Activated CD4-positive, CD25-positive, alpha-beta regulatory T cell treated with anti-CD3 and anti-CD28 coated beads, Interleukin-2, amount 50 U/mL, for 16 hours (primary cell): Measurements from ENCODE around the gene CDAN1.
"Not testable (repeated sequence)": the region's sequence is repeated elsewhere in the genome, so short reads cannot be mapped to it uniquely, and the experiment has no call there.

Source experiments
- DNase-seq: peaks from one replicate; pipeline ENCODE4 v3.0.0-alpha.2; 2020; ENCODE audit warnings: low read depth, low spot score

CDAN1 gene, protein sequence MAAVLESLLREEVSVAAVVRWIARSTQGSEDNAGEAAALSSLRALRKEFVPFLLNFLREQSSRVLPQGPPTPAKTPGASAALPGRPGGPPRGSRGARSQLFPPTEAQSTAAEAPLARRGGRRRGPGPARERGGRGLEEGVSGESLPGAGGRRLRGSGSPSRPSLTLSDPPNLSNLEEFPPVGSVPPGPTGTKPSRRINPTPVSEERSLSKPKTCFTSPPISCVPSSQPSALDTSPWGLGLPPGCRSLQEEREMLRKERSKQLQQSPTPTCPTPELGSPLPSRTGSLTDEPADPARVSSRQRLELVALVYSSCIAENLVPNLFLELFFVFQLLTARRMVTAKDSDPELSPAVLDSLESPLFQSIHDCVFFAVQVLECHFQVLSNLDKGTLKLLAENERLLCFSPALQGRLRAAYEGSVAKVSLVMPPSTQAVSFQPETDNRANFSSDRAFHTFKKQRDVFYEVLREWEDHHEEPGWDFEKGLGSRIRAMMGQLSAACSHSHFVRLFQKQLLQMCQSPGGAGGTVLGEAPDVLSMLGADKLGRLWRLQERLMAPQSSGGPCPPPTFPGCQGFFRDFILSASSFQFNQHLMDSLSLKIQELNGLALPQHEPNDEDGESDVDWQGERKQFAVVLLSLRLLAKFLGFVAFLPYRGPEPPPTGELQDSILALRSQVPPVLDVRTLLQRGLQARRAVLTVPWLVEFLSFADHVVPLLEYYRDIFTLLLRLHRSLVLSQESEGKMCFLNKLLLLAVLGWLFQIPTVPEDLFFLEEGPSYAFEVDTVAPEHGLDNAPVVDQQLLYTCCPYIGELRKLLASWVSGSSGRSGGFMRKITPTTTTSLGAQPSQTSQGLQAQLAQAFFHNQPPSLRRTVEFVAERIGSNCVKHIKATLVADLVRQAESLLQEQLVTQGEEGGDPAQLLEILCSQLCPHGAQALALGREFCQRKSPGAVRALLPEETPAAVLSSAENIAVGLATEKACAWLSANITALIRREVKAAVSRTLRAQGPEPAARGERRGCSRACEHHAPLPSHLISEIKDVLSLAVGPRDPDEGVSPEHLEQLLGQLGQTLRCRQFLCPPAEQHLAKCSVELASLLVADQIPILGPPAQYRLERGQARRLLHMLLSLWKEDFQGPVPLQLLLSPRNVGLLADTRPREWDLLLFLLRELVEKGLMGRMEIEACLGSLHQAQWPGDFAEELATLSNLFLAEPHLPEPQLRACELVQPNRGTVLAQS

DNA sequence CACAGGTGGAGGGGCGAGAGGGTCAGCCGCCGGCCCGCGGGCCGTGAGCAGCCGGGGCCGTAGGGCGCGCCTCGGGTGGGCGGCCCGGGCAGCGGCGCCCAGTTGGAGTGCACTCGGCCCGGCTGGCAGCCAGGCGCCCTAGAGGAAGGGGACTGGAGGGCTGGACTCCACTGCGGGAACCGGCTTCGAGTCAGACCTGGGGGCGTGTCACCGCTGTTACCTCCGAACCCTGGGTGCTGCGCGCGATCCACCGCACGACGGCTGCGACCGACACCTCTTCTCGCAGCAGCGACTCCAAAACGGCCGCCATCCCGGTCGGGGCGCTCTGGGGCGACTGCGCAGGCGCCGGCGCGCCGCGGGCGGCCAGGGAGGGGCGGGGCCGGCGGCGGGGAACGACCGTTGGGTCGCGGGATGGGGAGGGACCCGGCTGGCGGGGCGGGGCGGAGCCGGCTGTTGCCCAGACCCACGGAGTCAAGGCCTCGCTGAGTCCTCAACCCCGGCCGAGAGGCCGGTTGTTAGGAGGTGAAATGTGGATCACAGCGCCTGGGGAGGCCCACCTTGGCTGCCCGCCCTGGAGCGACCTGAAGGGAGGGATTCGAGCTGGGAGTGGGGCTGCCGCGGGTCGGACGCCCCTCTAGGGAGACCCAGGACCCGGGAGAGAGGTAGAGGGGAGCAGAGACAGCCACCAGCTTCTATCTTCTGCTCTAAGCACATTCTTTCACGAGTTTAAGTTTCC, at the start of gene CDAN1:
Gene CDAN1, minus strand, starts transcription at position 336 of the 736 bp plus-strand sequence. Its CDS starts 26 bp downstream, at position 310.
- DNase-seq, result peak; percentile 82

DNA sequence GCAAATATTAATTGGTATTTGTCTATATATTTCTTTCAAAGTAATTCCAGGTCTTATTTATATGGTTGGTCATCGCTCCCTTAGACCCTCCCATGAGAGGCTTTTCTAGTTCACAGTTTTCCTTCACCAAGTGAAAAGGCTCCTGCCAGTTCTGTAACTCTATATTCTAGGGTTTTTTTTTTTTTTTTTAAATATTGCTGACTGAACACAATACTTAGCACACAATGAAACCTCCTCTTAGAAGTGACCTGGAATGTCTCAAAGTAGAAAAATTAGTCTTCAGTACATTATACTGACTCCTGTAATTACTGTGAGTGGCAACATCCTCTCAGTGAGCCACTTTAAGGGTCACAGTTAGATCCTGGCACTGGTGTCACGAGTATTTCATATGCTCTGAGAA, 48.6 kb upstream of the CDAN1 start:
- no peak for DNase-seq

DNA sequence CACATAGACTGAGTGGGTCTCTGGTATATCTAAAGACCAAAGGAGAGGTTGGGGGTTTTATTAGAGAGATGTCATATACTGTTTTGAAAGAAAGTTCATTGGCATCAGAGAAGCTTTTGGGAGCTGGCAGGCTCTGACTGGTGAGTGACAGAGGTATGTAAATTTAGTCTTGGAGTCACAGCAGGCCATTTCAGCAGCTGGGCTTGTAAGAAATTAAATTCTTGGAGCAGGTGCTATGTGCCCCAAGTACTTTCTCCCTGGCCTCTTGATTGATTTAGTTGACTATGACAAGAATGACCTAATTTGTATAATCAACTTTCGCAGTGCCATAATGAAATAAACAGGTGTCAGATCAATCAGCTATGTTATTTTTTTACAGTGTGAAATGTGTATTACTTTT, 47.8 kb upstream of the CDAN1 start:
- DNase-seq, result no peak

DNA sequence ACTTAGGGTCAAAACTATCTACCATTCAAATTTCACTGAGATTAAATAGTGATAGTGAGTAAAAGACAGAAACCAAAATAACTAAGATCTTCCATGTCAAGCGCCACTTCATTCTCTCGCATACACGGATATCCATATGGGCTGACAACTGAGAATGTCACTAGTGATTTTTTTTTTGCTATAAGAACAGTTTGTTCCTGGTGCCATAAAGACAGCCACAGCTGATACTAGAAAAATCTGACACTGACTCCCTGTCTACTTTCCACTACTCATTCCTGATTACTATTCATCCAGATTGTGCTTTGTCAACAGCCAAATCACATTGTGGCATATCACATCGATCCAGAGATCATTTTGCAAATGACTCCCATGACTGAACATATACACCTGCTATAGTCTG, 45.8 kb upstream of the CDAN1 start:
- no peak for DNase-seq

DNA sequence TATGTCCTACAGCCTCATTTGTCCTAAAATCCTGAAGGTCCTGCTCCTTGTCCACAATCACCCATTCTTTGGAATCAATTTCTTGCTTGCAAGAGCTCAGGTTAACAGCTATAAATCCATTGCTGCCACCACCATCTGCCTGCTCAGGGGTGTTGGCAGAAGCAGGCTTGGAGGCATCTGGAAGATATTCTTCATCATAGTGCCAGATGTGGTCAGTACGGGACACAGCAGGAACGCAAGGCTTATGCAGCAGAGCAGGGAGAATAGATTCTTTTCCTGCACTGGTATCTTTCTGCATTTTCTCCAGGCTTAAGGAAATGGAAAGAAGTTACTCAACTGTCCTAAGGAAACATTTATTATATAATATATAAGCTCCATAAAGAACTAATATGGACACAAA, 38.5 kb upstream of the CDAN1 start:
- no peak for DNase-seq

DNA sequence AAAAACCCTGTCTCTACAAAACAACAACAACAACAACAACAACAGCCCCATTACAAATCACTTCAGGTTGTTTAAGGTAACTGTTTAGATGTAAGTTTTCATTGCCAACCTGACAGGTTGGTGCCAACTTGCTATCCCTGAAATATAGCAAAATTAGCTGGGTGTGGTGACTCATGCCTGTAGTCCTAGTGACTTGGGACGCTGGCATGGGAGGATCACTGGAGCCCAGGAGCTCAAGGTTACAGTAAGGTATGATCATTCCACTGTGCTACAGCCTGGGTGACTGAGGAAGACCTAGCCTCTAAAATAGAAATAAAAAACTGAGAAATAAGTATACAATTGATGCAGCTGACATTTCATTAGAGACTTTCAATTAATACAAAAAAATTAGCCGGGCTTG, 36.0 kb upstream of the CDAN1 start:
- DNase-seq, result no peak

DNA sequence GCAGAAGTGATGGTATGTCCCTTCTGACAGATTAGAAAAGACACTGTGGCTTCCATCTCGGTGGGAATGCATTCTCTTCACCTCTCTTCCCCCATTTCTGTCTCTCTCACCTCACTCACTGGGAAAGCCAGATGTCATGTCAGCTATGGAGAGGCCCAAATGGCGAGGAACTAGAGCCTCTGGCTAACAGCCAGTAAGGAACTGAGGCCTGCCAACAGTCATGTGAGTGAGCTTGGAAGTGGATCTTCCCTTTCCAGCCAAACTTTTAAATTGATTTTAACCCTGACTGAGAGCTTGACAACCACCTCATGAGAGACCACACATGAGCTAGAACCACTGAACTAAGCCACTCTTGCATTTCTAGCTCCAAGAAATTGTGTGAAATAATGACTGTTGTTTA, 35.2 kb upstream of the CDAN1 start:
- DNase-seq, result no peak

DNA sequence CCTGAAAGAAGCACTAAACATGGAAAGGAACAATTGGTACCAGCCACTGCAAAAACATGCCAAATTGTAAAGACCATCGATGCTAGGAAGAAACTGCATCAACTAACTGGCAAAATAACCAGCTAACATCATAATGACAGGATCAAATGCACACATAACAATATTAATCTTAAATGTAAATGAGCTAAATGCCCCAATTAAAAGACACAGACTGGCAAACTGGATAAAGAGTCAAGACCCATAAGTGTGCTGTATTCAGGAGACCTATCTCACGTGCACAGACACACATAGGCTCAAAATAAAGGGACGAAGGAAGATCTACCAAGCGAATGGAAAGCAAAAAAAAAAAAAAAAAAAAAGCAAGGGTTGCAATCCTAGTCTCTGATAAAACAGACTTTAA, 29.2 kb upstream of the CDAN1 start:
- DNase-seq, result not testable (repeated sequence)

DNA sequence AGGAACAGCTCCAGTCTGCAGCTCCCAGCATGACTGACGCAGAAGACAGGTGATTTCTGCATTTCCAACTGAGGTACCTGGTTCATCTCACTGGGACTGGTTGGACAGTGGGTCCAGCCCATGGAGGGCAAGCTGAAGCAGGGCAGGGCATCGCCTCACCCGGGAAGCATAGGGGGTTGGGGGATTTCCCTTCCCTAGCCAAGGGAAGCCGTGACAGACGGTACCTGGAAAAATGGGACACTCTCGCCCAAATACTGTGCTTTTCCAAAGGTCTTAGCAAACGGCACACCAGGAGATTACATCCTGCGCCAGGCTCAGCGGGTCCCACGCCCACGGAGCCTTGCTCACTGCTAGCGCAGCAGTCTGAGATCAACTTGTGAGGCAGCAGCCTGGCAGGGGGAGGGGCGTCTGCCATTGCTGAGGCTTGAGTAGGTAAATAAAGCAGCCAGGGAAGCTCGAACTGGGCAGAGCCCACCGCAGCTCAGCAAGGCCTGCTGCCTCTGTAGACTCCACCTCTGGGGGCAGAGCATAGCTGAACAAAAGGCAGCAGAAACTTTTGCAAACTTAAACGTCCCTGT, 27.3 kb upstream of the CDAN1 start:
- DNase-seq, result not testable (repeated sequence)

DNA sequence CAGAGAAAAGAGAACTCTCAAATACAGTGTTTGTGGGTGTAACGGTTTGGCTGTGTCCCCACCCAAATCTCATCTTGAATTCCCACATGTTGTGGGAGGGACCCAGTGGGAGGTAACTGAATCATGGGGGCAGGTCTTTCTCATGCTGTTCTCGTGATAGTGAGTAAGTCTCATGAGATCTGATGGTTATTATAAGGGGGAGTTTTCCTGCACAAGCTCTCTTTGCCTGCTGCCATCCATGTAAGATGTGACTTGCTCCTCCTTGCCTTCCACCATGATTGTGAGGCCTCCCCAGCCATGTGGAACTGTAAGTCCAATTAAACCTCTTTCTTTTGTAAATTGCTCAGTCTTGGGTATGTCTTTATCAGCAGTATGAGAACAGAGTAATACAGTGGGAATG, 24.9 kb upstream of the CDAN1 start:
- not testable (repeated sequence) for DNase-seq

DNA sequence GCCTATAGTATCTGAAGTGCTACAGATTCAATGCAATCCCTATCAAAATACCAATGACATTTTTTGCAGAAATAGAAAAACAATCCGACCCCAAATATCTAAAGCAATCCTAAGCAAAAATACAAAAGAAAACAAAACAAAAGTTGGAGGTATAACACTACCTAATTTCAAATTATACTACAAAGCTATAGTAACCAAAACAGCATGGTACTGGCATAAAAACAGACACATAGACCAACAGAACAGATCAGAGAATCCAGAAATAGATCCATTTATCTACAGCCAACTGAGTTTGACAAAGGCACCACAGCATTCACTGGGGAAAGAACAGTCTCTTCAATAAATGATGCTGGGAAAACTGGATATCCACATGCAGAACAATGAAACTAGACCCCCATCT, 23.8 kb upstream of the CDAN1 start:
- no peak for DNase-seq

DNA sequence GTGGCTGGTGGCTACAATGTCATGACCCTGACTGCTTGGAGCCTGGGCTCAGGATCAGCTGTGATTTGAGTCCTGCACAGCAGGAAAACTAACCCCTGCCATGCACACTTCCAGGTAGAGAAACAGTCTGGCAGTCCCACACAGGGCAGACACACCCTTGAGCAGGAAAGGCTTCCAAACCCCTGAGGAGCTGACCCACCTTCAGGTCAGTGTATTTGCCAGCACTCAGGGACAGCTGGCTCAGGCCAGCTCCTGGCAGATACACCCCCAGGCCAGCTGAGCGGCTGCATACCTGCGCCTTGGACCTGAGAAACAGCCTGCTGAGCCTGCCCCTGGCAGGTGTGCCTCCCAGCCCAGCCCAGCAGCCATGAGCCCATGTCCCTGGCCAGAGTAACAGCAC, 22.2 kb upstream of the CDAN1 start:
- no peak for DNase-seq

DNA sequence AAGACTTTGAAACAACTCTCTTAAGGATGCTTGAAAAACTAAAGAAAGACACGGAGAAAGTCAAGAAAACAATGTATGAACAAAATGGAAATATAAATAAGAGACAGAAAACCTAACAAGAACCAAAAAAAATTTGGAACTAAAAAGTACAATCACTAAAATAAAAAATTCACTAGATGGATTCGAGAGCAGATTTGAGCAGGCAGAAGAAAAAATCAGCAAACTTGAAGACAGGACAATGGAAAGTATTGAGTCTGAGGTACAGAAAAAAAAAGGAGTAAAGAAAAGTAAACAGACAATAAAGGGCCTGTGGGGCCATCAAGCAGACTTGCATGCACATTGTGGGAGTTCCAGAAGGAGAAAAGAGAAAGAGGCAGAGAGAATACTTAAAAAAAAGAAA, 13.4 kb upstream of the CDAN1 start:
- no peak for DNase-seq

DNA sequence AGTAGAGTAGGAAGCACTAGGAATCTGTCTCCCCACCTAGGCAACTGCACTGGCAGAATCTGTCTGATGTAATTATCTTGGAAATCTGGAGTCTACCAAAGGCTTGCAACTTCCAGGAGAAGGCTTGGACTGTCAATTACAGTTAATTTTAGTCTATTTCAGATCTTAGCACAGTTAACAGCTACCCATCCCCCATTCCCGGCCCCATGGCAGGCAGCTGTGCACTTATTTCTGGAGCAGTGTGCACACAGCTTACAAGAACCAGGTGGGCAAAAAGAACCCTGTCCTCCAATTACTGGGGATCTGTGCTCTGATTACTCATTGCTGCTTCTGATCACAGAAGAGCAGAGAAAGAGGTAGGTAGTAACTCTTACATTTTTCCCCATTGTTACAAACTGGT, 12.3 kb upstream of the CDAN1 start:
- no peak for DNase-seq

DNA sequence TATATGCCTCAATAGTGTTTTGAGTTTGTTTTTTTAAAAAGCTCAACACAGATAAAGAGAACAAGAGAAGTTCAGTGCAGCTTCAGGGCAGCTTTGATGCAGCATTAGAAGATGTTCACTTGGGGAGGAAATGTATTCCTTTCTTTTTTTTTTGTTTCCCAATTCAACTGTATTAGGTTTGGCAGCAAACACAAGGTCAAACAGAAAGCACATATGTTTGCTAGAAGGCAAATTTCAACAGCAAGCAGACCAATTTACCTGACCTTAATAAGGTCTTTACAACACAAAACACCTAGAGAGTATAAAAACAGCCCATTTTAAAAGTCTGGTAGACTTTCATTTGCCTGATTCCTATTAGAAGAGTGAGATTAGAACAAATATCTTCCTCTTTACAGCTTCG, 7.3 kb upstream of the CDAN1 start:
- DNase-seq, result no peak

DNA sequence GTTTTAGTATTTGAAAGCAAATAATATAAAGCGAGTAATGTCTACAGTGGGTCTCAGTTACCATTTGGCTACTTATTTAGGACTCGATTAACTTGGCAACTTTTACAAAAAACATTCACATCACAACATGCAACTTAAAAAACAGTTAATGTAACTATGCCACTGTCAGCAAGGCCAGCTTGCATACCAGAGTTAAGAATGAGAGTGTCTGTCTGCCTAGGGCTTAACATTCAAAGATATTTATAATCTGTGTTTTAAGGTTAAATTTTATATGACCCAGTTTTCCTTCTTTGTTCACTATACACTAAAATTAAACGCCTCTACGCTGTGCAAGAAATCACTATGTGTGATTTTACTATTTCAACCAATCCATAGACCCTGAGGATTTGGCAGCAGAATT, 5.2 kb upstream of the CDAN1 start:
- DNase-seq, result no peak

DNA sequence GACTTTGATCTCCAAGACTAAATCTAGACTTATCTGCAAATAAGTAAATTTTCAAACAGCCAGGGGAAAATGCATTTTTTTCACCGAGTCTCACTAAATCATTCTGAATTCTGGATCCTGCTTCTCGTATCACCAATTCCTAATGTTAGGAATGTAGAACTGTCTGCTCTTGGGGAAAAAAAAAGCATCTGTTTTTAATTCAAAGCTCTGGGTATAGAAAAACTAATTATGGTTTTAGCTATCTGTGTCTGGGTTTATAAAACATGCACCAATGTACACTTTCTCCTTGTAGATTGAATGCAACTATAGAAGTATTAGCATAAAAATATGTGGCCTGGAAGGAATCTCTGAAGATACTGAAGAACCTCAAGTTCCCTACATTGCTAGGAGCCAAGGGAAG, 4.8 kb upstream of the CDAN1 start:
- no peak for DNase-seq

DNA sequence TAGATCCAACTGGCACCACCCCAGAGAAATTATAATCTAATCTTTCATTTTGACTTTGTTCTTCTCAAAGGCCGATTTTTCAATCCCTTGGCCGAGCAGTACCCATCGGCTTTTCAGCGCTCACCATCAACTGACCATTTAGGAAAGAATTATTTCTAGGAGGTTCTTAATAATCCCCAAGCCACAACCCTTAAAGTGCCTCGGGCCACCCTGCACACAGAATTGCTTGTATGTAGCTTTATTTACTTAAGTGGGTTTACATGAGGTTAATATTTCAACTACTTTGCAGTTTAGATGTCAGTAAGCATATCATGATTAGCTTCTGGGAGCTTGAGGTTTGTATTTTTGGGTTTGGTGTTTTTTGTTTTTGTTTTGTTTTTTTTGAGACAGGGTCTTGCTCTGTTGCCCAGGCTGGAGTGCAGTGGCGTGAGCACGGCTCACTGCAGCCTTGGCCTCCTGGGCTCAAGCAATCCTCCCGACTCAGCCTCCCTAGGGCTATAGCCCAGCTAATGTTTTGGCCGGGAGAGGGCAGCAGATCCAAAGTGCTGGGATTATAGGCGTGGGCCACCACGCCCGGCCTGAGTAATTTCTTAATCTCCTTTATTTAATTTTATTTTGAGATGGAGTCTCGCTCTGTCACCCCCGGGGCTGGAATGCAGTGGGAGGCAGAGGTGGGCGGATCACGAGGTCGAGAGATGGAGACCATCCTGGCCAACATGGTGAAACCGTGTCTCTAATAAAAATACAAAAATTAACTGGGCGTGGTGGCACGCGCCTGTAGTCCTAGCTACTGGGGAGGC, 801 bp upstream of the CDAN1 start:
- no peak for DNase-seq

DNA sequence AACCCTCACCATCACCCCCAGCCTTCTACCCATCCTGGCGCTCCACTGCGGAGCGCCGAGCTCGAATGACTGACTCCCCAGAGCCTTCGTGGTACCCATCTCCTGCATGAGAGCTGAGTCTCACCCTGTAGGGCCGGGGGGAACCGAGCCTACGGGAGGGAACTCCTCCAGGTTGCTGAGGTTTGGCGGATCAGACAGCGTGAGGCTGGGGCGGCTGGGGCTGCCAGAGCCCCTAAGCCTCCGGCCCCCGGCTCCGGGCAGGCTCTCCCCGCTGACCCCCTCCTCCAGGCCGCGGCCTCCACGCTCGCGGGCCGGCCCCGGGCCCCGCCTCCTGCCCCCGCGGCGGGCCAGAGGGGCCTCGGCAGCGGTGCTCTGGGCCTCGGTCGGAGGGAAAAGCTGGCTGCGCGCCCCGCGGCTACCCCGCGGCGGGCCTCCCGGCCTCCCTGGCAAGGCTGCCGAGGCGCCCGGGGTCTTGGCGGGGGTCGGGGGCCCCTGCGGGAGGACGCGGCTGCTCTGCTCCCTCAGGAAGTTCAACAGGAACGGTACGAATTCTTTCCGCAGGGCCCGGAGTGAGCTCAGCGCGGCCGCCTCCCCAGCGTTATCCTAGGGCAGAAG, 643 bp downstream of the CDAN1 start:
- DNase-seq, result no peak
